NCI-H1694 (cell line): ENCODE results near the gene DNAJB5.
"Not testable (repeated sequence)": the region's sequence is repeated elsewhere in the genome, so short reads cannot be mapped to it uniquely, and the experiment has no call there.

Experiments used
- DNase-seq: peaks from one replicate; lab custom pipeline; 2025; lab: John Stamatoyannopoulos, UW

Gene DNAJB5

DNA sequence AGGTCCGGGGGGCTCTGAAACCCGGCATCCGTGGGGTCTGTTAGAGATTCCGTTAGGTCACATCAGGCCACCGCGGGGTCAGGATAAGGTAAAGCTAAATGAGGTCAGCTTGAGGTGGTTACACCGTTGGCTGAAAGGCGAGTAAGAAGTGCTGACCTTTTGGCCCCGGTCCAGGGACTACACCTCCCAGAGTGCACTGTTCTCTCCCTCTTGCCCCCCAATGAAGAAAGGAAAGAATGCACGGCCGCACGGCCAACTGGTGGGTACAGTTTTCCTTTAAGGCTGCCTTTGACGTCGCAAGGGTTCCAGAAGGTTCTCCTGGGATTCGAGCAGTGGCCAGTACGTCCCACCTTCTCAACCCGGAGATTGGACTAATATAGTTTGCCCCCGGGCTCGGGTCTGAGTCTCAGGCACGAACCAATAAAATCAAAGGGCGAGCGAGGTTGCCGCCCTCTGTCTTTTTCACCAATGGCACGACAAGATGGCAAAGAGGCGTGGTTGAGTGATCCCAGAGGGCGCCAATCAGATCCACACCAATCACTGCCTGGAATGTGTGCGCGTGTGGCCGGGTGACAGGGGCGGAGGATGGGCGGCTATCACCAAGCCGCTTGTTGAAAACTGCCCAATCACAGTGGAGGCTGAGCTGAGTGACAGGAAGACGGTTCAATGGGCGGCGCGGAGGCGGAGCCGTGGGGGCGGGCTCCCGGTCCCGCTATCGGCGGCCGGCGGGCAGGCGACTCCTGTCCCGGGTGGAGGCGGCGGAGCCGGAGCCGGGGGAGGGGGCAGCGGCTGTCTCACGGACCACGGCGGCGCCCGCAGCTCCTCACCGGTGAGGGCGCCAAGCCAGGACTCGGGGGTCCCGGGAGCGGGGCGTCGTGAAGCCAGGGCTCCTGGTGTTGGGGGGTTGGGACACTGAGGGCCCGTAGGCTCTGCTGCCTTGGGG lies at the start of gene DNAJB5:
TSS of gene DNAJB5 (plus strand) at position 743 of the 943 bp plus-strand sequence. CDS start 886 bp downstream, outside the sequence.
- DNase-seq: peak; percentile 98

GRCh38 chr9:34939989-34940388 lies 49.6 kb upstream of the DNAJB5 start:
- DNase-seq: not testable (repeated sequence)

DNA sequence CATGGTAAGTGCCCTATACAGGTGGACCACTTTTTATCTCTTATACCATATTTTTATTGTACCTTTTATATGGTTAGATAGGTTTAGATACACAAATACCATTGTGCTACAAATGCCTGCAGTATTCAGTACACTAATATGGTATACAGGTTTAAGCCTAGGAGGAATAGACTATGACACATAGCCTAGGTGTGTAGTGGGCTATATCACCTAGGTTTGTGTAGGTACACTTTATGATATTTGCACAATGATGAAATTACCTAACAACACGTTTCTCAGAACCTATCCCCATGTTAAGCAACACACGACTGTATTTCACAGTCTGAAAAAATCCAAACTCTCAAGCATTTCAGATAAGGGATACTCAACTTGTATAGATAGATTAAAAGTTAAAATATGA lies 41.1 kb upstream of the DNAJB5 start:
- DNase-seq: no peak

GRCh38 chr9:34954225-34954624 lies 35.3 kb upstream of the DNAJB5 start:
- DNase-seq: no peak

- DNase-seq: not testable (repeated sequence)
These were observed 33.5 kb upstream of the DNAJB5 start for GRCh38 chr9:34956066-34956465.

GRCh38 chr9:34956648-34957047 lies 32.9 kb upstream of the DNAJB5 start:
- DNase-seq: no peak

GRCh38 chr9:34957492-34958410 lies 31.8 kb upstream of the DNAJB5 start, which contains the start of gene PHF24:
Gene PHF24 (plus strand): TSS chr9:34958285. CDS start chr9:34971299, 13,014 bp downstream.
- no peak for DNase-seq

DNA sequence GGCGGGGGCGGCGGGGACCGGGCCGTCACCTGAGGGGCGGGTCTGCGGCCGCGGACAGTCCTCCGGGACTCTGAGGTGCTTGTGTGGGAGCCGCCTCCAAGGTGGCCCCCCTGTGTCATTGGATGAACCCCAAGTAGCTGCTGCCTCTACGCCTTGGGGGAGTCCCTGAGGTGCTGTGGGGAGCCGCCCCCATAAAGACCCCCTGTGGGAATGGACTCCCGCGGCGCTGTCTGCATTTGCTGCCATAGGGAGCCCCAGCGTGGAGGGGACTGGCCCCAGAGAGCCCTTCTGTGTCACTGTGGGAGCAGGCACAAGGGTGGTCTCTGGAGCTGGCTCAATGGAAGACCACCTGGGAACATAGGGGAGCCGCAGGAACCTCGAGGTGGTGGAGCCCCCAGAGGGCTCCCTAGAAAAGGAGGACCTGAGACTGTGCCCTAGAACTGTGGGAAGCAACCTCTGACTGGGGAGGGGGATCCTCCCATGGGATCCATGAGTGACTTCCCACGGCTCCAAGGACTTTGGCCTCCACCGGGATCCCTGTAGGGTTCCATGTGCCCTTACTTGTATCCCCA lies 31.0 kb upstream of the DNAJB5 start:
- DNase-seq: no peak

DNA sequence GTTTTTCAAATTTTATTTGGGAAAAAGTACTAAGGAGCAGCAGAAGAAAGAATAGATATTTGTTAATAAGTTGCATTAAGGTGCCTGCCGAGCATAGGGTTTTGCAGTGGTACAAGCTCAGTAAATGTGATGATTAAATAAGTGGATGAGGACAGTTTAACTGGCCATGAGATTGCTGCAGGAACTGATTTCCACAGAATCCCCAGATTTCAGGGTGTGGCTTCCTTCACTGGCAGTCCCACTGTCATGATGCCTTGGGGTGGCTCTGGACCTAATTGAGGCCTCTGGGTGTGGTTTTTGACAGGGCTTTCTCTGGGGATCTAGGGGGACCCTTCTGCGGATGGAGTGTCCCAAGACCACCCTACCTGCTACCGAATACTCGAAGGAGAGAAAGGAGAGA lies 30.1 kb upstream of the DNAJB5 start:
- DNase-seq: no peak

DNA sequence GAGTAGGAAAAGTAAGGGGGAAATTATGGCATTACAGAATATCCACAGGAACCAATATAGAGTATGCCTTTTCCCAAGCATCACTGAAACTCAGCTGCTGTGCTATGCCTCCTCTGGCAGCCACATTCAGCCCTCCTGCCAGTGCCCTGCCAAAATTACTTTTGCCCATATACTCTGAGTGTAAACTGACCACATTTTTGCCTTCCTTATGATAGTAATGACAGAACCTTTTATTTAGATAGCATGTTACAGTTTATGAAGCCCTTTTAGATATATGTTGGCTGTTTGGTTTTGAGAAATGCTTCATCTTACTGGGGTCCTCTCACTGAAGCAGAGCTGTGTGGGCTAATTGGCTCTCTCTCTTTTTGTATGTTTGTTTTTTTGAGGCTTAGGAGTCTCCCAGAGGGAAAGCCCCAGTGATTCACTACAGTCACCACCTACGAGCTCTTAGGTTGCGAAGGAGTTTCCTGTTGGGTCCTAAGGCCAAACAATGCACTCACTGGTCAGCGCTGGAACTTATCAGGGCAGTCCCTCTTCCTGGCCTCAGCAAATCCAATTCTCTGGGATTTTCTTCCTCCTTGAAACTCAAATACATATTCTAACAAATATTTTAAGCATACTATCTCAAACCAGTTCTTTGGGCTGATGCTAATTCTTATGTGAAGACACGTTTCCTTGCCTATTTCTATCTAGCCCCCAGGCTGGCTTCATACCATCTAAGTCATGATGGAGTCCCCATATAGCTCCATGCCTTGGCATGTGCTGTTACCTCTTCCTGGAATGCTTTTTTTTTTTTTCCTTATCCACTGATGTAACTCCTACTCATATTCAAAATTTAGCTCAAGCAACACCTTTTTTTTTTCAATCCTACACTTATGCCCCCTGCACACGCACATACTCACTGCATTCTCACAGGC lies 27.7 kb upstream of the DNAJB5 start:
- DNase-seq: no peak

GRCh38 chr9:34962546-34962945 lies 27.0 kb upstream of the DNAJB5 start:
- DNase-seq: no peak

- no peak for DNase-seq
These were observed 26.0 kb upstream of the DNAJB5 start for GRCh38 chr9:34963552-34963951.

- no peak for DNase-seq
These were observed 25.1 kb upstream of the DNAJB5 start for GRCh38 chr9:34964458-34964857.

- no peak for DNase-seq
These were observed 18.3 kb upstream of the DNAJB5 start for GRCh38 chr9:34971146-34971811.

DNA sequence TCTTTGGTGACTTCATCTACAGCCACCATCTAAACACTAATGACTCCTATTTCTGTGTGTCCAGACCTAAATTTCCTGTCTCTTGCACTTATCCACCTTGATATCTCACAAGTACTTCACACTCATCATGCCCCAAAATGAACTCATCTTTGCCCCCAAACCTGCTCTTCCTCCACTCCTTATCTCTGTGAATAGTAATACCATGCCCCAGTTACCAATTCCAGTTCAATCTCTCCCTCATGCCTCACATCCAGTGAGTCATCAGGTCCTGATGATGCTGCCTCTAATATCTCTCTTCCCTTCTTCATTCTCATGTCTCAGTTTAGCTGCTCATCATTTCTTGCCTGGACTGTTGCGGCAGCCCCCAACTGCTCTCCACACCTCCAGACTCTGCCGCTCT lies 14.9 kb upstream of the DNAJB5 start:
- DNase-seq: no peak

GRCh38 chr9:34976441-34976840 lies 13.1 kb upstream of the DNAJB5 start:
- DNase-seq: no peak

DNA sequence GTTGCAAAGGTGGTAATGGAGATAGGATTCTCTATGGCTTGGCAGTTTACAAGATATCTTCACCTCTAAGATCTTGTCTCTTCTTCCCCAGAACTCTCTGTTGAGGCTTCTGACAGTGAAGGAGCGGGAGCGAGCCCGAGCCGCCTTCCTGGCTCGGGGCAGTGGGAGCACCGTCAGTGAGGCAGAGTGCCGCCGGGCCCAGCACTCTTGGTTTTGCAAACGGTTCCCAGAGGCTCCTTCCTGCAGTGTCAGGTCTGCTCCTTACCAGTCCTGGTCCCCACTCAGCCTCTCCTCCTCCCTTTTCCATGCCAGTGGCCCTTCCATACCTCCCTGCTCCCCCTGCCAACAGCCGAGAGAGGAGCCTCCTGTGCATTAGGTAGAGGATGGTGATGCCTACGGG lies 12.6 kb upstream of the DNAJB5 start:
- DNase-seq: no peak

DNA sequence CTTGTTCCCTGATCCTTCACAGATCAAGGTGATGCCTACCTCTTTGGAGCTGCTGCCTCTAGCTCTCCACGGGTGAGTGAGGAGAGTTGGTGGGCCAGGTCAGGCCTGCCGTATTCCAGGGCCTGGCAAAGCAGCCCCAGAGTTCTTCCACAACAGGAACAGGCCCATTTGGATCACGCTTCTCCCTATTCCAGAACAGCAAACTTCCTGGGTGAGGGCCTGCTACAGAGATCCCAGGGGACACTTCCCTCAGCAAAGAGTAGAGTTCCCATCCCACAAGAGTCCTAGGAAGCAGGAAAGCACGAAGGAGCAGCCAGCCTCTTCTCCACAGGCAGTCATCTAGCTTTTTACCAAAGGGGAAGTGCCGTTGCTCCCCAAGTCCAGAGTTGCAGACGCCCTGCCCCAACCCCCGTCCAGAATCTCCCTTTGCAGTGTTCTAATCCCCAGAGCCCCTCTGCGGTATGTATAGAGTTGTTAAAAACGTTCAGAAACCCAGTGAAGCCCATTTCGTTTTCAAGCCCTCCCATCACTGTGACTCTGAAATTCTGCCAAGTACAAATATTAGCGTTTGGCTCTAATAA lies 9.3 kb upstream of the DNAJB5 start:
- no peak for DNase-seq

GRCh38 chr9:34982361-34982760 lies 7.2 kb upstream of the DNAJB5 start:
- DNase-seq: no peak

DNA sequence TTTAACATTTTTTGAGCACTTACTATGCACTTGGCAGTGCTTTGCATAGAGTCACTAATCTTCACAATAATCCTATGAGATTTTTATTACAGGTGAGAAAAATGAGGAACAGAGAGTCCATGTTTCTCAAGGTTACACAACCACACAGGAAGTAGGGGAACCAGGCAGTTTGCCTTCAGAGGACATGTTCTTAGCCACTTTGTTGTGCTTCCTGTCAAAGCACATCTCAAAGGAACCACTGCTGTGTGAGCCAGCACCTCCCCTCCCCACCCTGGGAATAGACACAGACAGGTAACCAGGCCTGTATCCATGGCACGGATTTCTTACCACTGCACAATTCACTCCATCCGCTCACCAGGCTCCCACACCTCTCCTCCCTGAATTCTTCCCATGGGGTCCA lies 6.3 kb upstream of the DNAJB5 start:
- no peak for DNase-seq
